Naive thymus-derived CD4-positive, alpha-beta T cell (primary cell): ENCODE measurements around the gene TERT. TPM values are rescaled to one million over a fixed set of nuclear protein-coding genes. Genes with fewer than 3 reads are reported as not detected.
A peak's percentile ranks its signal among the peaks of the same experiment; 100 is the strongest.

Experiments
- ATAC-seq: fragments of 150-1000 bp; cut with Tn5 transposase; 2 replicates; pipeline ENCODE4 v1.10.0; 2021; ENCODE audit warnings: mild to moderate bottlenecking, moderate library complexity
- CTCF ChIA-PET: fragments of 350-600 bp; sonication (Branson Sonifier 250); formaldehyde crosslinking; loops from one replicate; lab custom pipeline; 2021; ENCODE audit warnings: antibody characterized with exemption; lab: Charles Lee
- POLR2A ChIA-PET: fragments of 350-600 bp; sonication (Branson Sonifier 250); formaldehyde crosslinking; loops from one replicate; lab custom pipeline; 2021; ENCODE audit warnings: antibody characterized with exemption, inconsistent platforms; lab: Charles Lee
- DNase-seq, 9 donors: peaks; one replicate each; pipeline versions ENCODE4 v3.0.0 to v3.0.0-alpha.2; 2020 to 2022; ENCODE audit warnings: mixed read lengths in 1 of 9
- H3K27ac ChIP-seq: one replicate; pipeline ENCODE4 v1.7.0; 2013; ENCODE audit warnings: mild to moderate bottlenecking, low read depth, low read length, moderate library complexity
- H3K27me3 ChIP-seq, 2 donors: one replicate each; pipeline ENCODE4 v1.7.0; 2013; ENCODE audit warnings: low read length in 2 of 2, mild to moderate bottlenecking in 2 of 2, moderate library complexity in 2 of 2; ENCODE audit not compliant: control insufficient read depth in 2 of 2, insufficient read depth in 2 of 2
- H3K36me3 ChIP-seq, 3 experiments: 1 replicate in 2 of 3; 2 replicates in 1 of 3; pipeline ENCODE4 v1.7.0; 2013; ENCODE audit warnings: low read length in 3 of 3, mild to moderate bottlenecking in 3 of 3, moderate library complexity in 1 of 3; ENCODE audit not compliant: insufficient read depth in 3 of 3, control insufficient read depth in 2 of 3
- H3K4me1 ChIP-seq, 2 donors: one replicate each; pipeline ENCODE4 v1.7.0; 2013; ENCODE audit warnings: low read length in 2 of 2, mild to moderate bottlenecking in 2 of 2, moderate library complexity in 1 of 2; ENCODE audit not compliant: control insufficient read depth in 2 of 2, insufficient read depth in 2 of 2
- H3K4me3 ChIP-seq: 2 replicates; pipeline ENCODE4 v1.7.0; 2013; ENCODE audit warnings: mild to moderate bottlenecking, low read length
- H3K9me3 ChIP-seq, 3 experiments: 1 replicate in 2 of 3; 2 replicates in 1 of 3; pipeline ENCODE4 v1.7.0; 2013; ENCODE audit warnings: low read length in 3 of 3; ENCODE audit not compliant: control insufficient read depth in 2 of 3
- H3K27ac Mint-ChIP-seq, 9 donors: one replicate each; pipeline ENCODE4 v1.8.0; 2020 to 2022; ENCODE audit warnings: mixed read lengths in 9 of 9, mild to moderate bottlenecking in 8 of 9, moderate library complexity in 5 of 9, inconsistent platforms in 2 of 9
- H3K27me3 Mint-ChIP-seq, 5 donors: one replicate each; pipeline ENCODE4 v1.8.0; 2021 to 2022; ENCODE audit warnings: mixed read lengths in 5 of 5, mild to moderate bottlenecking in 1 of 5
- H3K36me3 Mint-ChIP-seq, 5 donors: one replicate each; pipeline ENCODE4 v1.8.0; 2020 to 2022; ENCODE audit warnings: mixed read lengths in 5 of 5, mild to moderate bottlenecking in 3 of 5, inconsistent platforms in 1 of 5
- H3K4me1 Mint-ChIP-seq, 7 donors: one replicate each; pipeline ENCODE4 v1.8.0; 2020 to 2022; ENCODE audit warnings: mixed read lengths in 7 of 7, mild to moderate bottlenecking in 3 of 7, inconsistent platforms in 1 of 7
- H3K4me3 Mint-ChIP-seq, 10 donors: one replicate each; pipeline ENCODE4 v1.8.0; 2020 to 2022; ENCODE audit warnings: mild to moderate bottlenecking in 10 of 10, mixed read lengths in 10 of 10, moderate library complexity in 6 of 10, inconsistent platforms in 2 of 10
- H3K9me3 Mint-ChIP-seq, 11 donors: one replicate each; pipeline ENCODE4 v1.8.0; 2020 to 2022; ENCODE audit warnings: mixed read lengths in 11 of 11, mild to moderate bottlenecking in 4 of 11, inconsistent platforms in 1 of 11, moderate library complexity in 1 of 11
- intact Hi-C, 2 donors: fragments of 100-400 bp; cut with micrococcal nuclease; formaldehyde crosslinking; loops; one replicate each; pipeline ENCODE4 v1.15.1; 2023
- polyA plus RNA-seq, 2 donors: library from polyadenylated mRNA; unstranded; fragments of 300-500 nt; fragmentation: Illumina TruSeq; gene quantifications; one replicate each; pipeline ENCODE4 v1.2.3, GENCODE V29; 2021
- total RNA-seq, 6 experiments: library from RNA in 5 of 6; stranded (reverse) in 5 of 6; gene quantifications; 1 replicate in 5 of 6; 2 replicates in 1 of 6; pipeline ENCODE4 v1.2.3 and lab custom pipeline; 2021 to 2026

The TERT gene
- total and polyA plus RNA-seq, 7 experiments from 2014 or later: 0.13 to 3.3 (median 1.3) TPM; not detected in 1

GRCh38 chr5:1259806-1260480, 34.9 kb downstream of the TERT start:
- Mint-ChIP-seq H3K9me3 (peaks cover 0 to 10% (median 0%) of the 10 kb centered on the region in 11 donors), H3K36me3 (no peaks in the 10 kb centered on the region), H3K27me3 (no peaks in the 10 kb centered on the region), H3K4me3 (no peak overlapping the region), H3K4me1 (peaks cover 5 to 16% (median 14%) of the 10 kb centered on the region in 7 donors), H3K27ac (no peak overlapping the region)
- POLR2A ChIA-PET: no interaction called here
- peak; percentile 8 for ATAC-seq
- Histone ChIP-seq H3K4me1 (peaks cover 4 to 12% of the 10 kb centered on the region in 2 donors), H3K27me3 (no peaks in the 10 kb centered on the region), H3K4me3 (no peak overlapping the region), H3K9me3 (no peaks in the 10 kb centered on the region), H3K36me3 (no peaks in the 10 kb centered on the region), H3K27ac (no peak overlapping the region)
- intact Hi-C loops: loop anchor here in 1 of 2 donors (5.0 kb wide), 1 partner anchor 57 kb away; no protein-coding TSS in a partner anchor
- DNase-seq: no peak
- CTCF ChIA-PET: no interaction called here

- intact Hi-C loops: loop anchor here in 1 of 2 donors (5.0 kb wide), 1 partner anchor 59 kb away; no protein-coding TSS in a partner anchor
- Histone ChIP-seq H3K9me3 (no peaks in the 10 kb centered on the region), H3K4me1 (peaks cover 9 to 18% of the 10 kb centered on the region in 2 donors), H3K36me3 (no peaks in the 10 kb centered on the region), H3K27me3 (no peaks in the 10 kb centered on the region), H3K27ac (no peak overlapping the region), H3K4me3 (no peak overlapping the region)
- no peak overlapping the region for H3K27ac Mint-ChIP-seq
- H3K27me3 Mint-ChIP-seq: no peaks in the 10 kb centered on the region
- H3K4me3 Mint-ChIP-seq: peak overlapping the region in 1 of 10 donors; percentile 16
- DNase-seq: no peak
- ATAC-seq: no peak
- CTCF ChIA-PET: interaction anchor here (1.3 kb wide), 1 partner anchor 9 kb away, joined by 3 read pairs; no protein-coding TSS in a partner anchor
- H3K4me1 Mint-ChIP-seq: peaks cover 7 to 23% (median 20%) of the 10 kb centered on the region in 7 donors
- H3K36me3 Mint-ChIP-seq: no peaks in the 10 kb centered on the region
- POLR2A ChIA-PET: no interaction called here
- H3K9me3 Mint-ChIP-seq: peaks cover 0 to 10% (median 0%) of the 10 kb centered on the region in 11 donors
Measured at GRCh38 chr5:1257841-1258240, 37.0 kb downstream of the TERT start.

- POLR2A ChIA-PET: no interaction called here
- ATAC-seq (no peak), DNase-seq (no peak)
- Mint-ChIP-seq H3K36me3 (no peaks in the 10 kb centered on the region), H3K9me3 (peaks cover 0 to 5% (median 0%) of the 10 kb centered on the region in 11 donors), H3K4me1 (peaks cover 7 to 23% (median 20%) of the 10 kb centered on the region in 7 donors), H3K27ac (no peak overlapping the region), H3K4me3 (no peak overlapping the region), H3K27me3 (no peaks in the 10 kb centered on the region)
- Histone ChIP-seq H3K4me3 (no peak overlapping the region), H3K9me3 (no peaks in the 10 kb centered on the region), H3K27ac (no peak overlapping the region), H3K36me3 (no peaks in the 10 kb centered on the region), H3K4me1 (peaks cover 9 to 18% of the 10 kb centered on the region in 2 donors), H3K27me3 (no peaks in the 10 kb centered on the region)
- intact Hi-C loops: loop anchor here in 1 of 2 donors (5.0 kb wide), 1 partner anchor 60 kb away; no protein-coding TSS in a partner anchor
- CTCF ChIA-PET: interaction anchor here (1.3 kb wide), 1 partner anchor 10 kb away, joined by 3 read pairs; no protein-coding TSS in a partner anchor
Measured at GRCh38 chr5:1257363-1257762, 37.5 kb downstream of the TERT start.

GRCh38 chr5:1256776-1257175, 38.1 kb downstream of the TERT start:
- Histone ChIP-seq H3K4me3 (no peak overlapping the region), H3K4me1 (peaks cover 9 to 18% of the 10 kb centered on the region in 2 donors), H3K27ac (no peak overlapping the region), H3K27me3 (no peaks in the 10 kb centered on the region), H3K9me3 (no peaks in the 10 kb centered on the region), H3K36me3 (no peaks in the 10 kb centered on the region)
- Mint-ChIP-seq H3K27ac (peak overlapping the region in 1 of 9 donors; percentile 62), H3K27me3 (no peaks in the 10 kb centered on the region), H3K4me3 (peak overlapping the region in 2 of 10 donors; percentile 76 to 97), H3K36me3 (no peaks in the 10 kb centered on the region), H3K4me1 (peaks cover 7 to 23% (median 20%) of the 10 kb centered on the region in 7 donors), H3K9me3 (no peaks in the 10 kb centered on the region)
- intact Hi-C loops: loop anchor here in 1 of 2 donors (5.0 kb wide), 1 partner anchor 61 kb away; no protein-coding TSS in a partner anchor
- no peak for ATAC-seq
- ChIA-PET CTCF (interaction anchor here (1.3 kb wide), 1 partner anchor 10 kb away, joined by 3 read pairs; no protein-coding TSS in a partner anchor), POLR2A (no interaction called here)
- DNase-seq: no peak

GRCh38 chr5:1255081-1255561, 39.7 kb downstream of the TERT start:
- Mint-ChIP-seq H3K4me3 (peak overlapping the region; percentile 76 to 97 (median 90)), H3K27me3 (no peaks in the 10 kb centered on the region), H3K4me1 (peaks cover 7 to 23% (median 20%) of the 10 kb centered on the region in 7 donors), H3K9me3 (no peaks in the 10 kb centered on the region), H3K36me3 (no peaks in the 10 kb centered on the region), H3K27ac (peak overlapping the region; percentile 30 to 93 (median 89))
- no peaks in the 10 kb centered on the region for H3K9me3 ChIP-seq
- H3K36me3 ChIP-seq: no peaks in the 10 kb centered on the region
- H3K27ac ChIP-seq: peak overlapping the region; percentile 57
- intact Hi-C loops: loop anchor here (1.0 to 5.0 kb wide), 7 partner anchors 40 to 386 kb away; partner anchors contain the start of genes CLPTM1L (in 1 of the 2) and TERT (in 1 of the 2)
- peak overlapping the region; percentile 48 for H3K4me3 ChIP-seq
- DNase-seq (peak; percentile 31 to 79 (median 71)), ATAC-seq (peak; percentile 83)
- CTCF ChIA-PET: interaction anchor here (0.8 to 1.4 kb wide), 4 partner anchors 37 to 79 kb away, joined by 3 read pairs; no protein-coding TSS in a partner anchor
- no peaks in the 10 kb centered on the region for H3K27me3 ChIP-seq
- H3K4me1 ChIP-seq: peaks cover 9 to 18% of the 10 kb centered on the region in 2 donors
- POLR2A ChIA-PET: interaction anchor here (0.6 to 2.1 kb wide), 8 partner anchors 56 to 970 kb away, joined by 3 to 11 read pairs (median 4); partner anchors contain the start of gene CLPTM1L

- Histone ChIP-seq H3K36me3 (no peaks in the 10 kb centered on the region), H3K27ac (no peak overlapping the region), H3K4me3 (no peak overlapping the region), H3K9me3 (no peaks in the 10 kb centered on the region), H3K27me3 (no peaks in the 10 kb centered on the region), H3K4me1 (peaks cover 9 to 18% of the 10 kb centered on the region in 2 donors)
- intact Hi-C loops: loop anchor here in 1 of 2 donors (2.0 kb wide), 2 partner anchors 41 to 133 kb away; partner anchors contain the start of gene TERT
- Mint-ChIP-seq H3K4me1 (peaks cover 7 to 23% (median 20%) of the 10 kb centered on the region in 7 donors), H3K4me3 (peak overlapping the region in 3 of 10 donors; percentile 8 to 97 (median 76)), H3K27ac (peak overlapping the region in 3 of 9 donors; percentile 87 to 90 (median 89)), H3K9me3 (no peaks in the 10 kb centered on the region), H3K36me3 (no peaks in the 10 kb centered on the region), H3K27me3 (no peaks in the 10 kb centered on the region)
- DNase-seq (no peak), ATAC-seq (no peak)
- ChIA-PET CTCF (interaction anchor here (0.8 to 1.4 kb wide), 3 partner anchors 38 to 65 kb away, joined by 3 read pairs; no protein-coding TSS in a partner anchor), POLR2A (interaction anchor here (0.6 to 2.1 kb wide), 3 partner anchors 61 to 132 kb away, joined by 3 to 11 read pairs (median 3); no protein-coding TSS in a partner anchor)
Measured at GRCh38 chr5:1254196-1254595, 40.7 kb downstream of the TERT start.
